ENCODE data around the gene FLT4.

FLT4 gene

DNA sequence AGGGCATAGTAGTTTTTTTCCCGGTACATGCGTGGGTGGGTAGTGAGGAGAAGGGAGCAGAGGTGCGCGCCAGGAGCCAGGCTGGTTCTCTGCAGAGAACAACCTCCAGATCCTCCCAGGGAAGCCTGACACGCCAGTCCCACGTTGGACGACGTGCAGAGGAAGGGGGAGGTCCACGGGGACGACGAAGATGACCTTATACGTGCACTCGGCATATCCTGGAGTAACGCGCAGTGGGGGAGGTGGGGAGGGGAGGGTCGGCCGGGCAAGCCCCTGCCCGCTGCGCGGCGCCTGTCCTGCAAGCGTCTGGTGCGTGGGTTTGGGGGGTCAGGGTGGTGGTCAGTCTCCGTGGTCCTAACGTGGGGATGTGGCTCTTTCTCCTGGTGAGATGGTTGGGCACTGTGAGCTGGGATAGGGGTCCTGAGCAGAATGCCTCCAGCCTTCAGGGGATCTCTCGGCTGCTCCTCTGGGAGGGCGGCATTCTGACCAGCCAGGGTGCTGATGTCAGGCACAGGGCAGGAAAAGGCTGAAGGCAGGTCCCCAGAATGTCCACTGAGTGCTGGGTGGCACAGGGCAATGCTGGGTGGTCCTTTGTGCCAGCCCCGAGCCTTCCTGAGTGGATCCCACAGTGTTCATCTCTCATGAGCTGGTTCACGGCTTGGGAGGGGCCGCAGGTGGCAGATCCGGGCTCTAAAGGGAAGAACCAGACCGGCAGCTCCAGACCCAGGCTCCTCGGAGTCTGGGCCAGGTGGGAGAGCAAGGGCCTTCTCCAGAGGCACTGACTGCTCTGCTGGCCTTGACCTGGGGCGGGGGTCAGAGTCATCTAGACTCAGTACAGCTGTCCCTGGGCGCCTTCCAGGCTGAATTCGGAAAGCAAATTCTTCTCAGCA is 47.6 kb downstream of the FLT4 start:
- TF ChIP-seq, protein P1, sequence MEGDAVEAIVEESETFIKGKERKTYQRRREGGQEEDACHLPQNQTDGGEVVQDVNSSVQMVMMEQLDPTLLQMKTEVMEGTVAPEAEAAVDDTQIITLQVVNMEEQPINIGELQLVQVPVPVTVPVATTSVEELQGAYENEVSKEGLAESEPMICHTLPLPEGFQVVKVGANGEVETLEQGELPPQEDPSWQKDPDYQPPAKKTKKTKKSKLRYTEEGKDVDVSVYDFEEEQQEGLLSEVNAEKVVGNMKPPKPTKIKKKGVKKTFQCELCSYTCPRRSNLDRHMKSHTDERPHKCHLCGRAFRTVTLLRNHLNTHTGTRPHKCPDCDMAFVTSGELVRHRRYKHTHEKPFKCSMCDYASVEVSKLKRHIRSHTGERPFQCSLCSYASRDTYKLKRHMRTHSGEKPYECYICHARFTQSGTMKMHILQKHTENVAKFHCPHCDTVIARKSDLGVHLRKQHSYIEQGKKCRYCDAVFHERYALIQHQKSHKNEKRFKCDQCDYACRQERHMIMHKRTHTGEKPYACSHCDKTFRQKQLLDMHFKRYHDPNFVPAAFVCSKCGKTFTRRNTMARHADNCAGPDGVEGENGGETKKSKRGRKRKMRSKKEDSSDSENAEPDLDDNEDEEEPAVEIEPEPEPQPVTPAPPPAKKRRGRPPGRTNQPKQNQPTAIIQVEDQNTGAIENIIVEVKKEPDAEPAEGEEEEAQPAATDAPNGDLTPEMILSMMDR (IDR thresholded peaks at IDR 0.05; ENCODE audit: control extremely low read depth, extremely low read depth, low read depth, missing control alignments) = no peak
- DNase-seq (ENCODE audit: extremely low spot score) = no peak
- ChIA-PET POLR2A (no interaction called here), CTCF (no interaction called here)

DNA sequence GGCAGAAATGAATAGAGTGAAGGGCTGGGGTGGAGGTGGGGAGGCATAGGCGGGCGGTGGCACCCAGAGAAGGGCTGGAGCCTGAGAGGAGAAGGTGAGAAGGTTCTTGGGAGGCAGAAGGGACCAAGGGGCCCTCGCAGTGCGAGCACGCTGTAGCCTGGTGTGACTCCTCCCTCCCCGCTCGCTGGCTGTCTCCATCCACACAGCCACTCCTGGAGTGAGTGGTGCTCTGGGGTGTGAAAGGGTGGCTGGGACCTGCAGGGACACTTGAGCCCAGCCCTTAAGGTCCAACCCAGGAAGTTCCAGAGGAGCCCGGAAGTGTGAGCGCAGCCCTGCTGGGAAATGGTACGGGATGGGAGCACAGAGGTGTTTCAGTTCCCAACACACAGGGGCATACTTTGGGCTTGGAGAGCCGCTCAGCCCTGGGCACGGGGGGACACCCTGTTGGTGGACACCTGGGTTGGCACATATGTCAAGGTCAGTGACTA is 48.8 kb downstream of the FLT4 start:
- ChIA-PET POLR2A (no interaction called here), CTCF (no interaction called here)
- peak; percentile 13 for DNase-seq (ENCODE audit: extremely low spot score)
- TF ChIP-seq, protein P1 (IDR thresholded peaks at IDR 0.05; ENCODE audit: control extremely low read depth, extremely low read depth, low read depth, missing control alignments) = no peak

DNA sequence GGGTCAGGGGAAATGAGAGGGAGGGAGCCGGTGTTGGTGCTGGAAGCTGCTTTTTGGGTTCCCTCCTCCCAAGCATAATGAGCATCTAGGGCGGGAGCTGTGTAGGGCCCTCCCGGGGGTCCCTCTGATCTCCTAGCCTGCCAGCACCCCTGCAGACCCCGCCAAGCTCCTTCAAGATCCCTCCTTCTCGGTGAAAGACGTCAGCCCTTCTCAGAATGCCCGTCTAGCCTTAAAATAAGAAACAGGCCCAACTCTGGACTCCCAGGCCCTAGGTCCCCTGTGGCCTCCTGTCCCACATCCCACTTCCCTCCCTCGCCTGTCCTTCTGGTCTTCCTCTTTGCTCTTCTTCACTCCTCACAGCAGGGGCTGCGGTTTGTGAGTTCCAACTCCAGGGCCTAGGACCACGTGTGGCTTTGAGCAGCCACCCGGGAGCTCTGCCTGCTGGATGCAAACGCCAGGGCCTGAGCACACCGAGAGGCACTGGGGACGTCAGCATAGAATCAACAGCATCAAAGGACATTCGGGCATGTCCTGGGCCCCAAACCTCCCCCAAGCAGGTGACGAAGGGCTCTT is 49.3 kb downstream of the FLT4 start:
- DNase-seq (ENCODE audit: extremely low spot score) = peak; percentile 13
- TF ChIP-seq, protein P1 (IDR thresholded peaks at IDR 0.05; ENCODE audit: control extremely low read depth, extremely low read depth, low read depth, missing control alignments) = no peak
- CTCF ChIA-PET = no interaction called here
- POLR2A ChIA-PET = no interaction called here

DNA sequence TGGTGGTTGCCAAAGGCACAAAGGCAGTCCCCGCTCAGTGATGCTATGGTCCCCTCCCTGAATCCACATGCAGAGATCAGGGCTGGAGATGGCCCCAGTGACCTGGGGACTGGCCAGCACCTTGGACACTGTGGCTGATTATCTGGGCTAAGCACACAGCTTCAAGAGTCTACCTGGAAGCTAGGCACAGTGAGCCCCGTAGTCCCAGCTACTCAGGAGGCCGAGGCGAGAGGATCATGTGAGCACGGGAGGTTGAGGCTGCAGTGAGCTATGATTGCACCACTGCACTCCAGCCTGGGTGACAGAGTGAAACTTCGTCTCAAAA is 49.8 kb downstream of the FLT4 start:
- peak; percentile 18 for DNase-seq (ENCODE audit: extremely low spot score)
- TF ChIP-seq, protein P1 (IDR thresholded peaks at IDR 0.05; ENCODE audit: control extremely low read depth, extremely low read depth, low read depth, missing control alignments) = no peak
- ChIA-PET CTCF (interaction anchor here (0.8 kb wide), 1 partner anchor 12 kb away, joined by 3 read pairs; no protein-coding TSS in a partner anchor), POLR2A (no interaction called here)

DNA sequence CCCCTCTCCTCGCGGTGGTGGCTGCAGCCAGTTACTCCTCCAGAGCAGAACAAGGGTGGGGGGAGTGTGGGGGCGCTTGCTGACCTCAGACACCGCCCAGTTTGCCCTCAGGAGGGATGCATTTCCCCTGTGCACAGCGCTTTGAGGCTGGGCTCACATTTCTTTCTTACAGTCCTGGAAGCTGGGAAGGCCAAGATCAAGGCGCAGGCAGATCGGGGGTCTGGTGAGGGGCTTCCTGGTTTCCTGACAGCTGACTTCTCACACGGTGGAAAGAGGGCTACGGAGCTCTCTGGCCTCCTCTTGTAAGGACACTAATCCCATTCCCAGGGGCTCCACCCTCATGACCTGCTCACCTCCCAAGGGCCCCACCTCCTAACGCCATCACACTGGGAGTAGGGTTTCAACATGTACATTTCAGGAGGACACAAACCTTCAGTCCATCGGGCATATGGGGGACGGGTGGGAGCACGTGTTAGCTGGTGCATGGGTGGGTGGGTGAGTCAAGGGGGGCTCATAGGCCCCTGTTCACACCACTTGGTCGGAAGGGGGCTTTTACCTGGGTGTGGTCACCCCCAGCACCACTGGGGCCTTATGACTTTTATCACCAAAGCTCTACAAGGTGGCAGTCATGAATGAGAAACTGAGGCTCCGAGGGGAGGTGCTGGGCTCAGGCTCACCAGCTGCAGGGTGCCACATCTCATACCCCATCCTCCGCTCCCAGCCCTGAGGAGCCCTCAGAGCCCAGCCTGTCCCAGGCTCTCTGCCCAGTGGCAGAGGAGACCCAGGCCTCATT is 50.4 kb downstream of the FLT4 start:
- no peak for DNase-seq (ENCODE audit: extremely low spot score)
- TF ChIP-seq, protein P1 (IDR thresholded peaks at IDR 0.05; ENCODE audit: control extremely low read depth, extremely low read depth, low read depth, missing control alignments) = no peak
- ChIA-PET POLR2A (no interaction called here), CTCF (interaction anchor here (0.8 kb wide), 1 partner anchor 11 kb away, joined by 3 read pairs; no protein-coding TSS in a partner anchor)

DNA sequence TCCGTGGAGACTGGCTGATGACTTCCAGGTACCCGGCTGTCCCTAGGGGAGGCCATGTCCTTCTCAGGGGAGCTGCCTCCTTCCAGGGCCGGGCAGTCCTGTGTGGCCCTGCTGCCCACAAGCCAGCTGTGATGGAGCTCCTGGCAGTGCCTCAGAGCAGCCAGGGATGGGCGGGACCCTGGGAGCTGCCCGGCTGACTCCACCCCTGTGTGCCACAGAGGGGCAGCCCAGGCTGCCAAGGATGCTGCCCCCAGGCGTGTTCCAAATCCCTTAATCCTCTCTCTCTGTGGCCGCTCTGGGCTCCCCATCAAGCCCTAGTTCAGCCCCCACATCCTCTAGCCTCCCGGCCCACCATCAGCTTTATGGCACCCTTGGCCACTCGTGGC is 51.1 kb downstream of the FLT4 start:
- ChIA-PET CTCF (no interaction called here), POLR2A (no interaction called here)
- TF ChIP-seq, protein P1 (IDR thresholded peaks at IDR 0.05; ENCODE audit: control extremely low read depth, extremely low read depth, low read depth, missing control alignments) = no peak
- peak; percentile 9 for DNase-seq (ENCODE audit: extremely low spot score)

Data from GM10248 (cell line).